ENCODE results near the gene ERGIC1. TPM values are rescaled to one million over a fixed set of nuclear protein-coding genes. Genes with fewer than 3 reads are reported as not detected.
A peak's percentile ranks its signal among the peaks of the same experiment; 100 is the strongest.

ERGIC1 gene
- polyA plus RNA-seq, 1 experiment, result 137 TPM

- no peak for DNase-seq (ENCODE audit: low read depth, low spot score)
- Histone ChIP-seq H3K4me3 (ENCODE audit: low read depth, low read length) (no peak overlapping the region), H3K9me3 (ENCODE audit: control insufficient read depth, insufficient read depth, low read length) (no peaks in the 10 kb centered on the region), H3K27ac (ENCODE audit: low read depth, low read length) (peak overlapping the region; percentile 94), H3K27me3 (ENCODE audit: control insufficient read depth, insufficient read depth, low read length) (no peaks in the 10 kb centered on the region)
- TF ChIP-seq CTCF (IDR thresholded peaks at IDR 0.05; ENCODE audit: low read depth, low read length), result no peak
- ChIA-PET POLR2A (interaction anchor here (1.1 to 3.4 kb wide), 2 partner anchors 8 to 141 kb away, joined by 6 to 44 read pairs; partner anchors contain the start of gene DUSP1), CTCF (interaction anchor here (0.7 to 1.5 kb wide), 2 partner anchors 24 to 195 kb away, joined by 3 read pairs; no protein-coding TSS in a partner anchor)
These were observed 77.9 kb downstream of the ERGIC1 start for GRCh38 chr5:172911976-172912375.

GRCh38 chr5:172913117-172913850, 79.2 kb downstream of the ERGIC1 start:
- Histone ChIP-seq H3K27me3 (ENCODE audit: control insufficient read depth, insufficient read depth, low read length) (no peaks in the 10 kb centered on the region), H3K27ac (ENCODE audit: low read depth, low read length) (peak overlapping the region; percentile 21), H3K4me3 (ENCODE audit: low read depth, low read length) (no peak overlapping the region), H3K9me3 (ENCODE audit: control insufficient read depth, insufficient read depth, low read length) (no peaks in the 10 kb centered on the region)
- CTCF ChIA-PET, result no interaction called here
- POLR2A ChIA-PET, result no interaction called here
- TF ChIP-seq CTCF (IDR thresholded peaks at IDR 0.05; ENCODE audit: low read depth, low read length), result no peak
- no peak for DNase-seq (ENCODE audit: low read depth, low spot score)

GRCh38 chr5:172915514-172915913, 81.5 kb downstream of the ERGIC1 start:
- DNase-seq (ENCODE audit: low read depth, low spot score), result no peak
- TF ChIP-seq CTCF (IDR thresholded peaks at IDR 0.05; ENCODE audit: low read depth, low read length), result no peak
- CTCF ChIA-PET, result interaction anchor here (0.5 to 1.5 kb wide), 2 partner anchors 43 to 199 kb away, joined by 3 to 8 read pairs; no protein-coding TSS in a partner anchor
- Histone ChIP-seq H3K4me3 (ENCODE audit: low read depth, low read length) (no peak overlapping the region), H3K27me3 (ENCODE audit: control insufficient read depth, insufficient read depth, low read length) (no peaks in the 10 kb centered on the region), H3K9me3 (ENCODE audit: control insufficient read depth, insufficient read depth, low read length) (no peaks in the 10 kb centered on the region), H3K27ac (ENCODE audit: low read depth, low read length) (no peak overlapping the region)
- POLR2A ChIA-PET, result no interaction called here

- no peak for TF ChIP-seq CTCF (IDR thresholded peaks at IDR 0.05; ENCODE audit: low read depth, low read length)
- no peaks in the 10 kb centered on the region; the same call in 1 of the 2 replicates for H3K9me3 ChIP-seq (ENCODE audit: control insufficient read depth, insufficient read depth, low read length)
- H3K27ac ChIP-seq (ENCODE audit: low read depth, low read length), result peak overlapping the region; percentile 100
- CTCF ChIA-PET, result interaction anchor here (1.0 to 1.5 kb wide), 2 partner anchors 147 to 202 kb away, joined by 3 to 4 read pairs; no protein-coding TSS in a partner anchor
- H3K4me3 ChIP-seq (ENCODE audit: low read depth, low read length), result no peak overlapping the region
- DNase-seq (ENCODE audit: low read depth, low spot score), result no peak
- POLR2A ChIA-PET, result interaction anchor here (1.6 kb wide), 1 partner anchor 9 kb away, joined by 14 read pairs; no protein-coding TSS in a partner anchor
- H3K27me3 ChIP-seq (ENCODE audit: control insufficient read depth, insufficient read depth, low read length), result no peaks in the 10 kb centered on the region
These were observed 84.6 kb downstream of the ERGIC1 start for GRCh38 chr5:172918421-172919371.

Data from AG04450 (cell line).